H1 (cell line): ENCODE data around the gene CEACAM6. TPM values are rescaled to one million over a fixed set of nuclear protein-coding genes. Genes with fewer than 3 reads are reported as not detected.

Experiments used
- CTCF ChIA-PET: fragments of 300-600 bp; sonication (Branson Sonifier 250); formaldehyde crosslinking; loops from one replicate; lab custom pipeline; 2021; ENCODE audit not compliant: partially characterized antibody; lab: Charles Lee
- POLR2A ChIA-PET: fragments of 300-600 bp; sonication (Branson Sonifier 250); formaldehyde crosslinking; loops from one replicate; lab custom pipeline; 2021; ENCODE audit warnings: inconsistent platforms; ENCODE audit not compliant: partially characterized antibody; lab: Charles Lee
- DNase-seq, 2 experiments: peaks; one replicate each; pipeline versions ENCODE4 v3.0.0 to v3.0.0-alpha.2; 2010 to 2022; ENCODE audit warnings: low spot score in 2 of 2, low read depth in 1 of 2, mixed read lengths in 1 of 2
- FAIRE-seq: peaks from 2 replicates; lab custom pipeline; 2011; peaks lifted over from hg19 to GRCh38; lab: Jason Lieb, UNC
- H2AFZ ChIP-seq: 2 replicates; pipeline ENCODE4 v1.8.1; 2012; ENCODE audit warnings: low read length, inconsistent platforms
- H2AK5ac ChIP-seq: 2 replicates; pipeline ENCODE4 v1.6.1; 2013; ENCODE audit warnings: low read depth, low read length
- H2BK120ac ChIP-seq: replicated peaks from 2 replicates; pipeline ENCODE3; 2013; ENCODE audit warnings: low read depth, low read length, inconsistent platforms
- H2BK12ac ChIP-seq: 2 replicates; pipeline ENCODE4 v1.6.1; 2013; ENCODE audit warnings: low read depth, low read length
- H2BK15ac ChIP-seq: 2 replicates; pipeline ENCODE4 v1.6.1; 2013; ENCODE audit warnings: low read length
- H2BK20ac ChIP-seq: 2 replicates; pipeline ENCODE4 v1.6.1; 2013; ENCODE audit warnings: low read length
- H2BK5ac ChIP-seq: 2 replicates; pipeline ENCODE4 v1.6.1; 2013; ENCODE audit warnings: low read depth, low read length
- H3K14ac ChIP-seq: 2 replicates; pipeline ENCODE4 v1.6.1; 2013; ENCODE audit warnings: inconsistent platforms; ENCODE audit not compliant: insufficient read length
- H3K18ac ChIP-seq: 2 replicates; pipeline ENCODE4 v1.6.1; 2013; ENCODE audit warnings: low read length; ENCODE audit errors: extremely low read depth
- H3K23ac ChIP-seq: 2 replicates; pipeline ENCODE4 v1.6.1; 2013; ENCODE audit warnings: inconsistent platforms; ENCODE audit not compliant: insufficient read length
- H3K23me2 ChIP-seq: 2 replicates; pipeline ENCODE4 v1.6.1; 2013; ENCODE audit warnings: low read depth, low read length
- H3K27ac ChIP-seq: 2 replicates; pipeline ENCODE4 v1.6.1; 2011; ENCODE audit warnings: low read depth, low read length, inconsistent platforms
- H3K27me3 ChIP-seq, 4 experiments: replicated peaks in 1 of 4; 1 replicate in 1 of 4; 2 replicates in 3 of 4; pipeline versions ENCODE4 v1.6.1 to v1.8.1; 2011 to 2013; ENCODE audit warnings: low read length in 3 of 4, mild to moderate bottlenecking in 3 of 4, inconsistent platforms in 2 of 4, mixed read lengths in 2 of 4, moderate library complexity in 1 of 4; ENCODE audit not compliant: control insufficient read depth in 3 of 4, insufficient read depth in 3 of 4; ENCODE audit errors: extremely low read depth in 1 of 4
- H3K36me3 ChIP-seq, 4 experiments: 2 replicates each; pipeline versions ENCODE4 v1.6.1 to v1.8.1; 2011 to 2013; ENCODE audit warnings: mild to moderate bottlenecking in 4 of 4, low read length in 3 of 4, moderate library complexity in 2 of 4, control low read depth in 1 of 4, inconsistent platforms in 1 of 4; ENCODE audit not compliant: insufficient read depth in 4 of 4, control insufficient read depth in 2 of 4
- H3K4ac ChIP-seq: replicated peaks from 2 replicates; pipeline ENCODE3; 2013; ENCODE audit warnings: low read length, low read depth, mixed read lengths, inconsistent platforms; ENCODE audit not compliant: insufficient read length
- H3K4me1 ChIP-seq, 4 experiments: replicated peaks in 1 of 4; 1 replicate in 1 of 4; 2 replicates in 3 of 4; pipeline versions ENCODE4 v1.6.1 to v1.8.1; 2011 to 2013; ENCODE audit warnings: low read length in 3 of 4, inconsistent platforms in 2 of 4, mixed read lengths in 1 of 4; ENCODE audit not compliant: insufficient read depth in 4 of 4, control insufficient read depth in 3 of 4
- H3K4me2 ChIP-seq, 2 experiments: 2 replicates each; pipeline versions ENCODE4 v1.6.1 to v1.8.1; 2011 to 2013; ENCODE audit warnings: low read depth in 2 of 2, low read length in 2 of 2, control low read depth in 1 of 2, inconsistent platforms in 1 of 2, mild to moderate bottlenecking in 1 of 2; ENCODE audit not compliant: insufficient read depth in 1 of 2
- H3K4me3 ChIP-seq, 4 experiments: fragments of 200-600, 300-600 bp in 1 of 4; sonication (generic), shearing (Covaris generic), sonication (Bioruptor Twin) in 1 of 4; 2 replicates each; pipeline versions ENCODE4 v1.5.1 to v1.8.1; 2011 to 2016; ENCODE audit warnings: low read length in 4 of 4, low read depth in 3 of 4, control low read depth in 2 of 4, inconsistent platforms in 2 of 4, mild to moderate bottlenecking in 2 of 4, mixed read lengths in 1 of 4, moderate library complexity in 1 of 4; ENCODE audit not compliant: insufficient read depth in 2 of 4; ENCODE audit errors: extremely low read depth in 1 of 4
- H3K56ac ChIP-seq: replicated peaks from 2 replicates; pipeline ENCODE3; 2013; ENCODE audit warnings: low read depth, mild to moderate bottlenecking, mixed read lengths, low read length, inconsistent platforms; ENCODE audit not compliant: insufficient read length
- H3K79me1 ChIP-seq: 2 replicates; pipeline ENCODE4 v1.6.1; 2013; ENCODE audit warnings: low read depth, low read length, control low read depth
- H3K79me2 ChIP-seq, 2 experiments: 2 replicates each; pipeline versions ENCODE4 v1.6.1 to v1.8.1; 2012 to 2013; ENCODE audit warnings: low read length in 2 of 2, mild to moderate bottlenecking in 2 of 2, inconsistent platforms in 1 of 2; ENCODE audit not compliant: insufficient read depth in 2 of 2, control insufficient read depth in 1 of 2
- H3K9ac ChIP-seq, 4 experiments: replicated peaks in 1 of 4; 1 replicate in 1 of 4; 2 replicates in 3 of 4; pipeline versions ENCODE4 v1.6.1 to v1.8.1; 2011 to 2013; ENCODE audit warnings: low read depth in 3 of 4, low read length in 3 of 4, control low read depth in 2 of 4, mild to moderate bottlenecking in 2 of 4, moderate library complexity in 2 of 4, inconsistent platforms in 1 of 4; ENCODE audit errors: extremely low read depth in 1 of 4
- H3K9me3 ChIP-seq, 2 experiments: 2 replicates each; pipeline versions ENCODE4 v1.6.1 to v1.8.1; 2012 to 2013; ENCODE audit warnings: mild to moderate bottlenecking in 2 of 2, moderate library complexity in 2 of 2, control low read depth in 1 of 2, inconsistent platforms in 1 of 2, low read depth in 1 of 2, low read length in 1 of 2, mixed read lengths in 1 of 2; ENCODE audit not compliant: insufficient read depth in 2 of 2
- H4K20me1 ChIP-seq, 2 experiments: replicated peaks in 1 of 2; 2 replicates each; pipeline versions ENCODE3 to v1.8.1; 2011 to 2013; ENCODE audit warnings: inconsistent platforms in 2 of 2, low read length in 2 of 2, mild to moderate bottlenecking in 1 of 2; ENCODE audit not compliant: insufficient read depth in 2 of 2, control insufficient read depth in 1 of 2
- H4K5ac ChIP-seq: 2 replicates; pipeline ENCODE4 v1.6.1; 2013; ENCODE audit warnings: low read length, low read depth, mixed read lengths, inconsistent platforms; ENCODE audit not compliant: insufficient read length
- H4K8ac ChIP-seq: 2 replicates; pipeline ENCODE4 v1.8.0; 2013; ENCODE audit warnings: mild to moderate bottlenecking, moderate library complexity, low read length, inconsistent platforms; ENCODE audit not compliant: insufficient read depth; ENCODE audit errors: extremely low read depth
- H4K91ac ChIP-seq: replicated peaks from 2 replicates; pipeline ENCODE3; 2013; ENCODE audit warnings: low read length, mixed read lengths, inconsistent platforms; ENCODE audit not compliant: insufficient read length
- SUZ12 ChIP-seq: fragments of 200-600 bp; sonication (generic); IDR thresholded peaks from 2 replicates; pipeline ENCODE4 v1.6.1; 2012; ENCODE audit warnings: mild to moderate bottlenecking, inconsistent platforms, low read length, moderate library complexity, mixed read lengths
- WGBS, 2 experiments: shearing (Covaris generic) in 1 of 2; methylation state at CpG; one replicate each; pipeline versions ENCODE4 v1.1.6 to v1.1.7; 2013 to 2015; ENCODE audit warnings: low lambda C conversion rate in 2 of 2, mixed read lengths in 2 of 2, inconsistent platforms in 1 of 2, low coverage in 1 of 2, missing lambda C conversion rate in 1 of 2; ENCODE audit not compliant: insufficient replicate concordance in 2 of 2, insufficient coverage in 1 of 2, insufficient read length in 1 of 2; ENCODE audit errors: extremely low coverage in 1 of 2, missing lambda C conversion rate in 1 of 2; 5-methylcytosine and 5-hydroxymethylcytosine counted together
- polyA plus RNA-seq, 7 experiments: library from polyadenylated mRNA; depleted of rRNA in 3 of 7; stranded (reverse) in 5 of 7; unstranded in 2 of 7; fragments of >200 nt in 5 of 7; fragments of 200-250 nt in 2 of 7; gene quantifications; 1 replicate in 5 of 7; 2 replicates in 1 of 7; 4 replicates in 1 of 7; pipeline versions ENCODE4 v1.2.1 to v1.2.3, GENCODE V29; 2011 to 2013; ENCODE audit warnings: missing spikeins in 2 of 7, mixed read lengths in 2 of 7
- total RNA-seq: library from RNA; stranded (reverse); fragmentation: NEBNext Ultra II Directional; extraction: Animal tissue kit (Norgen Biotek cat#: 25700); gene quantifications from 2 replicates; pipeline ENCODE4 v1.2.1, GENCODE V29; 2021
- TF ChIP-seq, protein P1 (sequence below), 3 experiments: IDR thresholded peaks; 1 replicate in 2 of 3; 2 replicates in 1 of 3; pipeline versions ENCODE4 v1.5.1 to v1.6.1; 2011; ENCODE audit warnings: low read length in 3 of 3, mild to moderate bottlenecking in 3 of 3, inconsistent platforms in 2 of 3, low read depth in 1 of 3, moderate library complexity in 1 of 3; ENCODE audit not compliant: insufficient read depth in 1 of 3; ENCODE audit errors: control extremely low read depth in 1 of 3

The CEACAM6 gene
- total and polyA plus RNA-seq, 2 of the 8 experiments (the other 6 are each of a cell fraction or from before 2014, with no cell fraction given): not detected

DNA sequence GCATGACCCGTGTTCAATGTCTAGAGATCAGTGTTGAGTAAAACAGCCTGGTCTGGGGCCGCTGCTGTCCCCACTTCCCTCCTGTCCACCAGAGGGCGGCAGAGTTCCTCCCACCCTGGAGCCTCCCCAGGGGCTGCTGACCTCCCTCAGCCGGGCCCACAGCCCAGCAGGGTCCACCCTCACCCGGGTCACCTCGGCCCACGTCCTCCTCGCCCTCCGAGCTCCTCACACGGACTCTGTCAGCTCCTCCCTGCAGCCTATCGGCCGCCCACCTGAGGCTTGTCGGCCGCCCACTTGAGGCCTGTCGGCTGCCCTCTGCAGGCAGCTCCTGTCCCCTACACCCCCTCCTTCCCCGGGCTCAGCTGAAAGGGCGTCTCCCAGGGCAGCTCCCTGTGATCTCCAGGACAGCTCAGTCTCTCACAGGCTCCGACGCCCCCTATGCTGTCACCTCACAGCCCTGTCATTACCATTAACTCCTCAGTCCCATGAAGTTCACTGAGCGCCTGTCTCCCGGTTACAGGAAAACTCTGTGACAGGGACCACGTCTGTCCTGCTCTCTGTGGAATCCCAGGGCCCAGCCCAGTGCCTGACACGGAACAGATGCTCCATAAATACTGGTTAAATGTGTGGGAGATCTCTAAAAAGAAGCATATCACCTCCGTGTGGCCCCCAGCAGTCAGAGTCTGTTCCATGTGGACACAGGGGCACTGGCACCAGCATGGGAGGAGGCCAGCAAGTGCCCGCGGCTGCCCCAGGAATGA is 48.4 kb upstream of the CEACAM6 start:
- Histone ChIP-seq H4K8ac (no peak overlapping the region), H2BK5ac (no peak overlapping the region), H3K4me3 (no peak overlapping the region; a peak in 1 of 8 replicates), H3K23me2 (no peaks in the 10 kb centered on the region), H2BK120ac (no peak overlapping the region), H3K56ac (no peak overlapping the region), H3K23ac (no peak overlapping the region), H3K9me3 (peaks cover 71 to 93% of the 10 kb centered on the region in 2 experiments), H3K4me1 (no peaks in the 10 kb centered on the region), H2BK20ac (no peak overlapping the region), H2BK12ac (no peak overlapping the region), H3K27me3 (no peaks in the 10 kb centered on the region), H3K79me1 (no peaks in the 10 kb centered on the region), H3K27ac (no peak overlapping the region), H3K4ac (no peak overlapping the region), H4K5ac (no peak overlapping the region), H3K9ac (no peak overlapping the region), H4K91ac (no peak overlapping the region), H2AK5ac (no peak overlapping the region), H2AFZ (no peak overlapping the region), H3K4me2 (no peak overlapping the region), H3K14ac (no peak overlapping the region), H2BK15ac (no peak overlapping the region), H4K20me1 (peaks cover 0 to 1% of the 10 kb centered on the region in 2 experiments), H3K18ac (no peak overlapping the region), H3K36me3 (no peaks in the 10 kb centered on the region), H3K79me2 (no peaks in the 10 kb centered on the region)
- POLR2A ChIA-PET: no interaction called here
- no peak for FAIRE-seq
- peak; percentile 65 to 73 for DNase-seq
- TF ChIP-seq, protein P1, sequence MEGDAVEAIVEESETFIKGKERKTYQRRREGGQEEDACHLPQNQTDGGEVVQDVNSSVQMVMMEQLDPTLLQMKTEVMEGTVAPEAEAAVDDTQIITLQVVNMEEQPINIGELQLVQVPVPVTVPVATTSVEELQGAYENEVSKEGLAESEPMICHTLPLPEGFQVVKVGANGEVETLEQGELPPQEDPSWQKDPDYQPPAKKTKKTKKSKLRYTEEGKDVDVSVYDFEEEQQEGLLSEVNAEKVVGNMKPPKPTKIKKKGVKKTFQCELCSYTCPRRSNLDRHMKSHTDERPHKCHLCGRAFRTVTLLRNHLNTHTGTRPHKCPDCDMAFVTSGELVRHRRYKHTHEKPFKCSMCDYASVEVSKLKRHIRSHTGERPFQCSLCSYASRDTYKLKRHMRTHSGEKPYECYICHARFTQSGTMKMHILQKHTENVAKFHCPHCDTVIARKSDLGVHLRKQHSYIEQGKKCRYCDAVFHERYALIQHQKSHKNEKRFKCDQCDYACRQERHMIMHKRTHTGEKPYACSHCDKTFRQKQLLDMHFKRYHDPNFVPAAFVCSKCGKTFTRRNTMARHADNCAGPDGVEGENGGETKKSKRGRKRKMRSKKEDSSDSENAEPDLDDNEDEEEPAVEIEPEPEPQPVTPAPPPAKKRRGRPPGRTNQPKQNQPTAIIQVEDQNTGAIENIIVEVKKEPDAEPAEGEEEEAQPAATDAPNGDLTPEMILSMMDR (IDR thresholded peaks at IDR 0.05; ENCODE audit: control extremely low read depth in 1 of 3, insufficient read depth in 1 of 3, low read depth in 1 of 3, low read length in 3 of 3): peak; percentile 50 to 60 (median 51)
- no peak for TF ChIP-seq SUZ12
- CTCF ChIA-PET: interaction anchor here (0.9 to 1.4 kb wide), 5 partner anchors 9 to 52 kb away, joined by 3 to 11 read pairs (median 3); no protein-coding TSS in a partner anchor
- WGBS, 2 experiments: 57% methylated on average over 24 of the region's 26 CpGs; no CpG with 5 or more reads in 1 of the 2 experiments
